Measurements from ENCODE around the gene TARS3. TPM values are rescaled to one million over a fixed set of nuclear protein-coding genes. Genes with fewer than 3 reads are reported as not detected.
"Not testable (repeated sequence)": the region's sequence is repeated elsewhere in the genome, so short reads cannot be mapped to it uniquely, and the experiment has no call there.

Gene TARS3
- polyA plus RNA-seq (2012; ENCODE audit: missing spikeins) = 2.9 TPM

- FAIRE-seq (peak; percentile 74), DNase-seq (ENCODE audit: insufficient read length) (peak; percentile 79)
- TF ChIP-seq POLR2AphosphoS5 (IDR thresholded peaks at IDR 0.05; ENCODE audit: low read depth, low read length) (peak; percentile 49; the same call in 1 of the 2 replicates), POLR2A (IDR thresholded peaks at IDR 0.05; ENCODE audit: low read depth, low read length) (peak; percentile 81), TAF1 (IDR thresholded peaks at IDR 0.05; ENCODE audit: borderline replicate concordance, low read depth, low read length) (peak; percentile 60; the same call in 1 of the 2 replicates)
Measured at GRCh38 chr15:101723874-101724674, at the start of gene TARS3. TARS3 (minus strand) TSS chr15:101724473; CDS start chr15:101724387, 86 bp downstream.

DNA sequence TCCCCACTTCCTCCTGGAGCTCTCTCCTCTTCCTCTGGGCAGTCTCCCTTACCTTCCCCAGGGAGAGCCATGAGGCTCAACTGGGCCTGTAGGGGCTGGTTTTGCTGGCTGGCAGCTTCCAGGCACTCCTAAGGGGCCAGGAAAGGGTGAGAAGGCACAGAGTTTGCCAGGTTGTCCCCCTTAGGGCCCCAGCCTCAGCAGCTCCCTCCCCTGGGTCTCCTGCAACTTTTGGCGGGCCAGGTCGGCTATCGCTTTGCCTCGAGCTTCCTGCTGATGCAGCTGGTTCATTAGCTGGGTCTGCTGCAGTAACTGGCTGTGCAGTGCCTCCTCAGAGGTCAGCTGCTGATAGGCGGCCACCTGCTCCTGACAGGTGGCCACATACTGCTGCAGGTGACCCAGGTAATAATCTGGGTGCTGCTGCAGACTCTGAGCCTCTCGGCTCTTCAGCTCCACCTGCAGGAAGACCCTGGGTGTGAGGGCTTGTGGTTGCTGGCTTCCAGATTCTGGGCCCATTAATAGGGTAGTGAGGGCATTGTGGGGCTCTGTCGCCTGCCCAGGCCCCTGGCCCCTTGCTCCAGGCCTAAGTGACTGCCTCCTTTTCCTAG lies 49.3 kb upstream of the TARS3 start:
- FAIRE-seq (no peak), DNase-seq (ENCODE audit: insufficient read length) (no peak)
- TF ChIP-seq POLR2A (IDR thresholded peaks at IDR 0.05; ENCODE audit: low read depth, low read length) (no peak), POLR2AphosphoS5 (IDR thresholded peaks at IDR 0.05; ENCODE audit: low read depth, low read length) (no peak)

- no peak for TF ChIP-seq TAF1 (IDR thresholded peaks at IDR 0.05; ENCODE audit: borderline replicate concordance, low read depth, low read length)
- TF ChIP-seq POLR2A (IDR thresholded peaks at IDR 0.05; ENCODE audit: low read depth, low read length) = no peak
- no peak for TF ChIP-seq POLR2AphosphoS5 (IDR thresholded peaks at IDR 0.05; ENCODE audit: low read depth, low read length)
- FAIRE-seq = no peak
Measured at GRCh38 chr15:101772921-101773320, 48.6 kb upstream of the TARS3 start.

DNA sequence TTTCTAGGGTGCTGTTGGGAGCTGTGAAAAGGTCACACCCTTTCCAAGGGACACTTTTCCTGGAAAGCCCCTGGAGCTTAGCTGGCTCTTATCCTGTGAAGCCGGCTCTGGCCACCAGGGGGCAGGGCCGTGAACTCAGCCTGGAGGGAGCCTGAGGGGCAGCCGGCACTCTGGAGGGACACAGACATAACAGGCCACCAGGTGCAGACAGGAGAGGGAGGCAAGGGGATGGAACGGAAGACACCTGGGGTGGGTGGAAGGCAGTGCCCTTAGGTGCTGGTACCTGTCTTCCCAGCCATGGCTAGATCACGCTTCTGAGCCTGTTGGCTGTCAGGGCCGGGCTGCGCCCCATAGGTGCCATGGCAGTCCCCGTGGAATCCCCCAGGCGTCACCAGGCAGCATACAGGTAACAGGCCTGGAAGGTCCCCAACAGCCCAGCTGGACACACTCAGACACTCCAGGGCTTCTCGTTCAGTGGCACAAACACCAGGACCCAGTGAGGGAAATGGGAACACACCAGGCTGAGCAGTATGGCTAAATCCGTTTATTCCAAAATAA lies 42.9 kb upstream of the TARS3 start:
- FAIRE-seq = peak; percentile 53

More at GRCh38 chr15:101772921-101773320, 48.6 kb upstream of the TARS3 start:
- no peak for DNase-seq (ENCODE audit: insufficient read length)

DNA sequence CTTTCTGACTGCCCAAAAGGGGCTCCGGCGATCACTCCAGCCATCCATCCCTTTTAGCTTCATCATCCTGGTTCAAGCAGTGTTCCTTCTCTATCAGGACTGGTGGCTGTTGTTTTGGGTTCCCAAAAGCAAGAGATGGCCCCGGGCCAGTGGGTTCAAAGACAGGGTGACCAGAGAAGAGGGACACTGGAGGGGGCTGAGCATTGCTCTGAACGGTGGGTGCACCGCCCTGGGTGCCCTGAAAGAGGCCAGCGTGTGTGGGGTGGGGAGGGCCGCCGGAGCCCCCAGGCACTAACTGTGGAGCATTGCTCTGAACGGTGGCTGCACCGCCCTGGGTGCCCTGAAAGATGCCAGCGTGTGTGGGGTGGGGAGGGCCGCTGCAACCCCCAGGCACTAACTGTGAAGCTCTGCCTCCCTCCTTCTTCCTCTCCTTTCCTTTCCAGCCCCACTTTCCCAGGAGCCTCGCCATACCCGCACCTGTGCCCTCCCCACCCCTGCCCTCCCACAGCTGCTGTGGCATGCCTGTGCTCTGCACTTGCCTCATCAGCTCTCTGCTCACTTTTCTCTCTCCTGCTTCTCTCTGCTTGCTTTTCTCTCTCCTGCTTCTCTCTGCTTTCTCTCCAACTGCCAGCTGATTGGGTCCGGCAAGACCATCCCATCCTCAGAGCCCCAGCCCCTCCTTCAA lies 41.6 kb upstream of the TARS3 start:
- no peak for DNase-seq (ENCODE audit: insufficient read length)
- TF ChIP-seq POLR2AphosphoS5 (IDR thresholded peaks at IDR 0.05; ENCODE audit: low read depth, low read length) = no peak
- no peak for TF ChIP-seq POLR2A (IDR thresholded peaks at IDR 0.05; ENCODE audit: low read depth, low read length)
- no peak for TF ChIP-seq TAF1 (IDR thresholded peaks at IDR 0.05; ENCODE audit: borderline replicate concordance, low read depth, low read length)
- FAIRE-seq = no peak

More for the DNA sequence above, 42.9 kb upstream of the TARS3 start:
- not testable (repeated sequence) for DNase-seq (ENCODE audit: insufficient read length)

- FAIRE-seq; DNase-seq (ENCODE audit: insufficient read length): not testable (repeated sequence)
Measured at GRCh38 chr15:101765340-101765671, 41.0 kb upstream of the TARS3 start.

- not testable (repeated sequence) for DNase-seq (ENCODE audit: insufficient read length); FAIRE-seq
Measured at GRCh38 chr15:101764669-101765339, 40.5 kb upstream of the TARS3 start.

- DNase-seq (ENCODE audit: insufficient read length); FAIRE-seq: not testable (repeated sequence)
Measured at GRCh38 chr15:101746716-101747082, 22.4 kb upstream of the TARS3 start.

DNA sequence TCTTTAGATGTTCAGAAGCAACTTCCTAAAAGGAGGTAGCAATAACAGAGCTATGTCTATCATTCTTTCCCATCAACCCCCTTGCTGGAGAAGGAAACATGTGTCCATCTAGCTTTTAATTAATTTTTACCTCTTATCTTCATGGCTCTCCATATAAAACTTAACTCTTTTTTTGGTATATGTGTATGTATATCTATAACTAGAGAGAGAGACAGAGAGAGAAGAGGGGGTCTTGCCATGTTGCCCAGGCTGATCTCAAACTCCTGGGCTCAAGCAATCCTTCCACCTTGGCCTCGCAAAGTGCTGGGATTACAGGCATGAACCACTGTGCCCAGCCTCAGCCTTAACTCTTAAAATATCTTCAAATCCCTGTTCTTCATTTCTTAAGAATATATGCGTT lies 10.6 kb upstream of the TARS3 start:
- FAIRE-seq; DNase-seq (ENCODE audit: insufficient read length): not testable (repeated sequence)

- FAIRE-seq (no peak), DNase-seq (ENCODE audit: insufficient read length) (no peak)
- TF ChIP-seq POLR2A (IDR thresholded peaks at IDR 0.05; ENCODE audit: low read depth, low read length) = no peak
- TF ChIP-seq TAF1 (IDR thresholded peaks at IDR 0.05; ENCODE audit: borderline replicate concordance, low read depth, low read length) = no peak
- TF ChIP-seq POLR2AphosphoS5 (IDR thresholded peaks at IDR 0.05; ENCODE audit: low read depth, low read length) = no peak
Measured at GRCh38 chr15:101733545-101733944, 9.3 kb upstream of the TARS3 start.

GRCh38 chr15:101732772-101733171 lies 8.5 kb upstream of the TARS3 start:
- no peak for TF ChIP-seq POLR2A (IDR thresholded peaks at IDR 0.05; ENCODE audit: low read depth, low read length)
- no peak for TF ChIP-seq POLR2AphosphoS5 (IDR thresholded peaks at IDR 0.05; ENCODE audit: low read depth, low read length)
- no peak for TF ChIP-seq TAF1 (IDR thresholded peaks at IDR 0.05; ENCODE audit: borderline replicate concordance, low read depth, low read length)
- FAIRE-seq = no peak
- no peak for DNase-seq (ENCODE audit: insufficient read length)

GRCh38 chr15:101731746-101732145 lies 7.5 kb upstream of the TARS3 start:
- DNase-seq (ENCODE audit: insufficient read length) = no peak
- no peak for FAIRE-seq
- TF ChIP-seq POLR2AphosphoS5 (IDR thresholded peaks at IDR 0.05; ENCODE audit: low read depth, low read length) = no peak
- no peak for TF ChIP-seq POLR2A (IDR thresholded peaks at IDR 0.05; ENCODE audit: low read depth, low read length)
- no peak for TF ChIP-seq TAF1 (IDR thresholded peaks at IDR 0.05; ENCODE audit: borderline replicate concordance, low read depth, low read length)
